ENCODE data around the gene CARMIL1. TPM values are rescaled to one million over a fixed set of nuclear protein-coding genes. Genes with fewer than 3 reads are reported as not detected.

CARMIL1 gene
- total RNA-seq, 1 donor from 2014 or later = 8.4 TPM

DNA sequence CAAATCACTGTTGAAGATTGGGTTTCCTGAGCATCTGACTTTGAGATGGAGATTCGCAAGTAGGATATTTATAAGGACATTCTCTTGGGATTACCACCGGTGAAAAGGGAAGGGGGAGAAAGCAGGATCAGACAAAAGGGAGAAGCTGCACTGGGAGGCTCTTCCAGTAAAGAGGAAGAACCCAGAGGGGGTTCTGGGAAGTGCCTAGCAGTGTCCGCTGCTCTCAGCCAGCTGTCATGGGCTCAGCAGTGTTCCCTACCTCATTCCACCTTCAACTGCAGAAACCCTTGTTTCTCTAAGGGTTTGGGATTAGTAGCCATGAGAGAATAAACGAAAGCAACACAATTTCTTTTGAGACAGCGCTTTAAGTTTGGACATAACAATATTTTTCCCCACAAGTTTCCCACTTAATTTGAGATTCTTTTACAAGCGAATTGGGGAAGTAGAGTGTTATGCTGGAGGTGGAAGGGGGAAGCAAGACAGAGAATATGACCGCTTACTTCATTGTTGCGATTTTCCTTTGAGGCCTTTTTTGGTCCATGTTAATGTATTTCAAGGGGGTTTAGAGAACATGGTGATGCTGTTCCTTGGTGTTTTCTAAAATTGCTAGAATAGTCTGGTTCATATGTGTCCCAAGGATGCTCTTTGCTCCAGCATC, 218.3 kb downstream of the CARMIL1 start:
- intact Hi-C loops (cut with micrococcal nuclease) = no loop called here
- Histone ChIP-seq H3K4me3 (no peak overlapping the region), H3K27me3 (ENCODE audit: low read depth) (no peaks in the 10 kb centered on the region), H3K4me1 (no peaks in the 10 kb centered on the region), H3K27ac (replicated peaks) (no peak overlapping the region), H3K36me3 (no peaks in the 10 kb centered on the region), H3K9me3 (replicated peaks) (no peaks in the 10 kb centered on the region)
- DNase-seq = no peak
- TF ChIP-seq, protein P1, sequence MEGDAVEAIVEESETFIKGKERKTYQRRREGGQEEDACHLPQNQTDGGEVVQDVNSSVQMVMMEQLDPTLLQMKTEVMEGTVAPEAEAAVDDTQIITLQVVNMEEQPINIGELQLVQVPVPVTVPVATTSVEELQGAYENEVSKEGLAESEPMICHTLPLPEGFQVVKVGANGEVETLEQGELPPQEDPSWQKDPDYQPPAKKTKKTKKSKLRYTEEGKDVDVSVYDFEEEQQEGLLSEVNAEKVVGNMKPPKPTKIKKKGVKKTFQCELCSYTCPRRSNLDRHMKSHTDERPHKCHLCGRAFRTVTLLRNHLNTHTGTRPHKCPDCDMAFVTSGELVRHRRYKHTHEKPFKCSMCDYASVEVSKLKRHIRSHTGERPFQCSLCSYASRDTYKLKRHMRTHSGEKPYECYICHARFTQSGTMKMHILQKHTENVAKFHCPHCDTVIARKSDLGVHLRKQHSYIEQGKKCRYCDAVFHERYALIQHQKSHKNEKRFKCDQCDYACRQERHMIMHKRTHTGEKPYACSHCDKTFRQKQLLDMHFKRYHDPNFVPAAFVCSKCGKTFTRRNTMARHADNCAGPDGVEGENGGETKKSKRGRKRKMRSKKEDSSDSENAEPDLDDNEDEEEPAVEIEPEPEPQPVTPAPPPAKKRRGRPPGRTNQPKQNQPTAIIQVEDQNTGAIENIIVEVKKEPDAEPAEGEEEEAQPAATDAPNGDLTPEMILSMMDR (IDR thresholded peaks at IDR 0.05; ENCODE audit: borderline replicate concordance) = no peak

DNA sequence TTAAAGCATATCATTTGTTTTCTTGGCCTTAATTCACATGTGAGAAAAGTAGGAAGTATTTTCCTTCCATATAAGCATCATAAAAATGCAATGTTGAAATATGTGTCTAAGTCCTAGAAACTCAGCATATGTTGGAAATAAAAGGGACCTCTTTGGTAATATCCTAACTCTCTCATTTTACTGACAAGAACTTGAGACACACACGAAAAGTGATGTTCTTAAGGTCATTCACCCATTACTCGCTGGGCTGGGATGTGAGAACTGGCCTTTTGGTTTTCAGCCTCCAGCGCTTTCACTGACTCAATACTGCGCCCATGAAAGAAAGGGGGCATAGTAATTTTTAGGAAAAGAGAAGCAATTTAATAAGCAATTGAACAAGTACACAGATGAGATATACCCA, 219.3 kb downstream of the CARMIL1 start:
- H3K4me3 ChIP-seq = no peak overlapping the region
- no peak overlapping the region for H3K27ac ChIP-seq (replicated peaks)
- H3K27me3 ChIP-seq (ENCODE audit: low read depth) = no peaks in the 10 kb centered on the region
- no peaks in the 10 kb centered on the region for H3K9me3 ChIP-seq (replicated peaks)
- H3K4me1 ChIP-seq = no peaks in the 10 kb centered on the region
- intact Hi-C loops (cut with micrococcal nuclease) = no loop called here
- no peak for DNase-seq
- TF ChIP-seq, protein P1 (IDR thresholded peaks at IDR 0.05; ENCODE audit: borderline replicate concordance) = no peak
- H3K36me3 ChIP-seq = no peaks in the 10 kb centered on the region

DNA sequence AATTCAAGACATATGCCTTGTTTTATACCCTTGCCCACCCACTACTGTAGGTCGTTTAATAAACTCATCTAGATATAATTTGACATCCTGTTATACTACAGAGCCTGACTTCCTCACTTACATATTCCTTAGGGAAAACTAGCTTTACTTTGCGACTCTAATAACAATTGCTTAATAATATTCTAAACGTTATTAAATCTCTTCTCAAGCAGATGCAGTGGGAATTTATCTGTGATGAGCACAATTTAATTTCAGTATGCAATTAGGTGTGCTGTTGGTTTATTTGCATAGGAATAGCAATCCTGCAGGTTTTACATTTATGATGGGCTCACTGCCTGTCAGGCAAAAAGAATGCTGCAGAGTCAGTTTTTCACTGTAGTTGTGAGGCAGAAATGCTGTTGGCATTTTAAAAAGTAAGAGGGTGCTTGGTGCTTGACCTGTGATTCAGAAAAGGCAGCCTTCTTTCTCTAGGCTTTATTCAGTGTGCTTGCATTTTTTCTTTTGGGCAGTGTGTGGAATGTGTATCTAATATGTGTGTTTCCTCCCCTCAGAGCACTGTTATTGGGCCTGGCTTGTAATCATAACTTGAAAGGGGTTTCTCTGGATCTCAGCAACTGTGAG, 220.6 kb downstream of the CARMIL1 start:
- intact Hi-C loops (cut with micrococcal nuclease) = no loop called here

DNA sequence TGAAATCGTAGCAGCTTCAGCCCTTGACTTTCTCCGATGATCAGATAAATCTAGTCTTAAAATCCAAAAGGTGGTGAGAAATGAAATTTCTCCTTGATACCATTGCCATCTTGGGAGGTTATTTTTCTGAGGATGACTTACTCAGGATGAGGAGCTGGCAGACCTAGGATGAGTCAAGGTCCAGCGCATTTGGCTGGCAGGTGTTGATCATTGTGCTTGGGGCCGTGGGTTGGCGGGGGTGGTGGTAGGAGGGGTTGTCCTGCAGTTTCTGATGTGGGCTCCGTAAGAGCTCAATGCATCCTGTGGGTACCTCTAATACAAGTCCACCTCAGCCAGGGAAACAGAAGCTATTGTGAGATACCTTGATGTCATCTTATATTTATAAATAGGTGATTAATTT, 224.5 kb downstream of the CARMIL1 start:
- no peaks in the 10 kb centered on the region for H3K27me3 ChIP-seq (ENCODE audit: low read depth)
- no peaks in the 10 kb centered on the region for H3K4me1 ChIP-seq
- intact Hi-C loops (cut with micrococcal nuclease) = no loop called here
- no peaks in the 10 kb centered on the region for H3K36me3 ChIP-seq
- TF ChIP-seq, protein P1 (IDR thresholded peaks at IDR 0.05; ENCODE audit: borderline replicate concordance) = no peak
- no peak overlapping the region for H3K27ac ChIP-seq (replicated peaks)
- DNase-seq = no peak
- H3K4me3 ChIP-seq = no peak overlapping the region
- H3K9me3 ChIP-seq (replicated peaks) = no peaks in the 10 kb centered on the region

More for the DNA sequence above, 220.6 kb downstream of the CARMIL1 start:
- H3K4me1 ChIP-seq = no peaks in the 10 kb centered on the region
- TF ChIP-seq, protein P1 (IDR thresholded peaks at IDR 0.05; ENCODE audit: borderline replicate concordance) = no peak
- no peak for DNase-seq
- no peaks in the 10 kb centered on the region for H3K36me3 ChIP-seq
- no peak overlapping the region for H3K27ac ChIP-seq (replicated peaks)
- H3K4me3 ChIP-seq = no peak overlapping the region
- H3K27me3 ChIP-seq (ENCODE audit: low read depth) = no peaks in the 10 kb centered on the region
- no peaks in the 10 kb centered on the region for H3K9me3 ChIP-seq (replicated peaks)

DNA sequence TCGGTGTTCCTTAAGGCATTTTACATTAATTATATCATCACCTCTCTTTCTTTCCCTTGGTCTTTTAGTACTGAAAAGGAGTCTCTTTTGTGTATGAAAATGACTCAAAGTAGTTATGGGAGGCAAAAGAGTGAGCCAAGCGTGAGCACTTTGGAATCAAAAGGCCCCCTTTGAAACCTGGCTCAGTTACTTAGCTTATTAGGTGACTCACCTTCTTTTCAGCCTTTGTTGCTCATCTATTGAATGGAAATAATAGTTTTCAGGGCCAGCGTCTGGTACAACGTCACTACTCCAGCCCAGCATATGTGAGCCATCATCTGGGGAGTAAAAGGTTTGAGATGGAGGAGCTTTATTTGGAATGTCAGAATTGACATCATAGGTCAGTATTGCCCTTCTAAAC, 225.5 kb downstream of the CARMIL1 start:
- H3K4me1 ChIP-seq = no peaks in the 10 kb centered on the region
- no peak overlapping the region for H3K4me3 ChIP-seq
- no peaks in the 10 kb centered on the region for H3K36me3 ChIP-seq
- intact Hi-C loops (cut with micrococcal nuclease) = no loop called here
- TF ChIP-seq, protein P1 (IDR thresholded peaks at IDR 0.05; ENCODE audit: borderline replicate concordance) = no peak
- no peak for DNase-seq
- H3K9me3 ChIP-seq (replicated peaks) = no peaks in the 10 kb centered on the region
- no peak overlapping the region for H3K27ac ChIP-seq (replicated peaks)
- H3K27me3 ChIP-seq (ENCODE audit: low read depth) = no peaks in the 10 kb centered on the region

All from left ventricle myocardium inferior (tissue), 1 donor.